ENCODE measurements around the gene CHSY3.

GRCh38 chr5:130138406-130139045, 234.3 kb downstream of the CHSY3 start:
- TF ChIP-seq POLR2A (IDR thresholded peaks at IDR 0.05; ENCODE audit: low read length) (no peak), GATA1 (IDR thresholded peaks at IDR 0.05; ENCODE audit: low read depth, low read length) (no peak)
